H1 (cell line): ENCODE results near the gene TMEM178B.

Source experiments
- BRCA1 ChIP-seq: IDR thresholded peaks from 2 replicates; pipeline ENCODE4 v1.6.1; 2012; ENCODE audit warnings: low read depth, low read length, improper control_type of control experiment
- CTCF ChIP-seq, 3 experiments: IDR thresholded peaks; 1 replicate in 2 of 3; 2 replicates in 1 of 3; pipeline versions ENCODE4 v1.5.1 to v1.6.1; 2011; ENCODE audit warnings: low read length in 3 of 3, mild to moderate bottlenecking in 3 of 3, inconsistent platforms in 2 of 3, low read depth in 1 of 3, moderate library complexity in 1 of 3; ENCODE audit not compliant: insufficient read depth in 1 of 3; ENCODE audit errors: control extremely low read depth in 1 of 3
- GABPA ChIP-seq: IDR thresholded peaks from 2 replicates; pipeline ENCODE4 v1.6.1; 2011; ENCODE audit warnings: mild to moderate bottlenecking, low read length, moderate library complexity, borderline replicate concordance; ENCODE audit not compliant: insufficient read depth
- POLR2AphosphoS5 ChIP-seq: IDR thresholded peaks from 2 replicates; pipeline ENCODE4 v1.6.1; 2011; ENCODE audit warnings: low read depth, low read length
- RAD21 ChIP-seq, 2 experiments: IDR thresholded peaks in 1 of 2; conservative IDR thresholded peaks in 1 of 2; 2 replicates each; pipeline ENCODE4 v1.6.1; 2011; ENCODE audit warnings: low read depth in 2 of 2, low read length in 2 of 2, improper control_type of control experiment in 1 of 2, inconsistent platforms in 1 of 2, mild to moderate bottlenecking in 1 of 2, moderate library complexity in 1 of 2
- SIRT6 ChIP-seq: IDR thresholded peaks from one replicate; pipeline ENCODE4 v1.7.1; 2012; ENCODE audit warnings: low read length, inconsistent platforms
- SP2 ChIP-seq: IDR thresholded peaks from 2 replicates; pipeline ENCODE4 v1.6.1; 2012; ENCODE audit warnings: mild to moderate bottlenecking, low read length, inconsistent platforms
- TEAD4 ChIP-seq: IDR thresholded peaks from 2 replicates; pipeline ENCODE4 v1.6.1; 2012; ENCODE audit warnings: low read depth, low read length, inconsistent platforms, mixed read lengths

- TF ChIP-seq TEAD4 = peak; percentile 32; the same call in 1 of the 2 replicates
- TF ChIP-seq CTCF (IDR thresholded peaks at IDR 0.05; ENCODE audit: control extremely low read depth in 1 of 3, insufficient read depth in 1 of 3, low read depth in 1 of 3, low read length in 3 of 3) = no peak
- no peak for TF ChIP-seq RAD21 (IDR thresholded peaks at IDR 0.05 in 1 of 2, conservative IDR thresholded peaks at IDR 0.05 in 1 of 2; ENCODE audit: low read depth in 2 of 2, low read length in 2 of 2)
- no peak for TF ChIP-seq BRCA1
- TF ChIP-seq POLR2AphosphoS5 = no peak
- no peak for TF ChIP-seq GABPA
- no peak for TF ChIP-seq SIRT6
- no peak for TF ChIP-seq SP2
These were observed 20.6 kb downstream of the TMEM178B start for GRCh38 chr7:141094336-141095070.
